ENCODE measurements around the gene SRRM4.

DNA sequence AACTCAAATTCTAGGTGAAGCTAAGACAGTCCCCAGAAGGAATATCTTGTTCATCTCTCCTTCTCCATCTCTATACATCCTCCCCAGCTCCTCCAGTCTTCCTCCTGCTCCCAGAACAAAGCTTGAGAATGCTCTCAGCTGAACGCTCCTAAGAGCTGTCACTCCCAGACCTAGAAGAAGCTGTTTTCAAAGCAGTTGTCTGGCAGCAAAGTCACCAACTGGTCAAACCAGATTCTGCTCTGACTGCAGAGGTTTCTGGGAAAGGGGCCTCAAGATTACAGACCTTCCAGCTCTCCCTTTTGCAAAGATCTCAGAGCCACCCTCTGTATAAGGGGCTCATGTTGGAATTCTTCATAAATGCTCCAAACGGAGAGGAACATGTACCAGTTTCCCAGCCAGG is 187.8 kb downstream of the SRRM4 start:
- TF ChIP-seq CTCF (IDR thresholded peaks at IDR 0.05) (no peak), ZFX (IDR thresholded peaks at IDR 0.05; ENCODE audit: borderline replicate concordance) (no peak)
